A549 treated with DMSO at 1 μM for 4 hours (cell line): ENCODE measurements around the gene TLL2. TPM values are rescaled to one million over a fixed set of nuclear protein-coding genes. Genes with fewer than 3 reads are reported as not detected.

Source experiments
- total RNA-seq: library from RNA; stranded (reverse); fragments of 200-300 nt; extraction: Qiagen RNA extraction; gene quantifications from 5 replicates; pipeline ENCODE4 v1.2.3, GENCODE V29; 2022; ENCODE audit warnings: low read depth

Gene TLL2
- 0.08 to 0.14 TPM (median 0.10 TPM) in 5 replicates for total RNA-seq

DNA sequence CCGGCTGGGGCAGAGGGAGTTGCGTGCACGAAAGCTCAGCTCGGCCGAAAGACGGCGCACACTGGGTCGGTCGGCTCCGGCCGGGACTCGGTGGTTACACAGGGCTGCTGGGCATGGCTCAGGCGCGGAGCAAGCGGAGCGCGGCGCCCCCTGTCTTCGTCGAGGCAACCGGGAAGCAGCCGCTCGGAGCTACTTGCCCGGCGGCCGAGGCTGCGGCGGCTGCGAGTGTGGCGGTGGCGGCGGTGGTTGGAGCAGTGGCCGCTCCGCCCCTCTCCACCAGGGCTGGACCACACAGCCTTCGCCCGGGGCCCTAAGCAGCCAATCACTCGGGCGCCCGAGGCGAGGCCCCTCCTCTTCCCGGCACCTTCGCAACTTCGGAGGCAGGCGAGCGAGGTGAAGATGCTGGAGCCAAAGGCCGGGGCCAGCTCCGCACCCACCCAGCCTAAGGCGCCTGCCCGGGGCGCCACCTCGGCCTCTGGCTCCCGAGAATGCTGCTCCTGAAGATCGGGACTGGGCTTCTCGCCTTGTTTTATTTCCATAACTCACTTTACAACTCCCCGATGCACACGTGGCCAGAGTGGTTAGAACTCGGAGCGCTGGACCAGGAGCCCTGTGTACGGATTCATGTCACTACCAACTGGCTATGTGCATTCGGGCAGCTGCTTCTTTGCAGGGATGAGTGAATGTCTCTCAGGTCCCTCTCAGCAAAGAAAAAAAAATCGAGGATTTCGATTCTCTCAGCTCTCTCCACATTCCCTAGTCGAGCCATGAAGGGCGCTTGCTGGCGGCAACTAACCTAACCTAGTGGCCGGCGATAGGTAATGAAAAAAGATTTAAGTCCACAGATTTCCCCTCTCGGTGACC is at the start of gene TLL2:
Gene TLL2, minus strand, starts transcription at position 229 of the 864 bp plus-strand sequence. CDS start 241 bp downstream, outside the sequence.

DNA sequence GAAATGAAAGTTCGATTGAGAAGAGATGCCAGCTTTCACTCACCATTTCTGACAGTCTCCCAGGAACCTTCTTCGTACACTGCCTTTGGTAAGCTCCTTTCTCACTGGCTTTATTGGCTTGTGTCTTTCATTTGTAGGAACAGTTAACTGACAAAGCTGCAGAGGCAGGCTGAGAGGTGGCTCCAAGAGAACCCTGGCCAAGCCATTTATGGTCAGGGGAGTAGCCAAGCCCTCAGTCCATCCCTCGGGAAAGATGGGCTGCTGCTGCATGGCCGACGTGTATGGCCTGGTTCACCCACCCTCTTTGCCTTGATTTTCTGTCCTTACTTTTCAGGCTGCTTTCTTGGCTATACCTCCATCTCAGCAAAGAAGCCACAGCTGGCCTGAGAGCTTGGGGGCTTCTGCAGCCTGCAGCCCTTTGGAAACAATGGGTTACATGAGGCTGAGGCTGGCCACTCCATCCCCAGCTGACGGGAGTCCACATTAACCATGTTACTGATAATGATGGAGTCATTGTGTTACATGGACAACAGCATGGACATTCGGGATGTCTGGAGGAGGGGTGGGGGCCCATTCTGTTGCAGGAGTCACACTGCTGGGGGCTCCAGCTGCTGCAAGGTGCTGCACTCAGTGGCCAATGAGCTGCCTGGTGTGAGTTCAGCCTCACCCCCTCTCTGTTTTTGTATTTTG is 154.7 kb downstream of the TLL2 start, which contains the start of gene OPALIN:
Gene OPALIN, minus strand, starts transcription at position 152 of the 690 bp plus-strand sequence. Its CDS starts 106 bp downstream, at position 46.

Other genes starting within 250 kb of the TLL2 start
- not detected in 5 replicates for gene BLNK, start 242.4 kb downstream of the TLL2 start, total RNA-seq
- gene DNTT, start 209.5 kb downstream of the TLL2 start, total RNA-seq: not detected in 5 replicates
- not detected in 5 replicates for gene OPALIN, start 154.9 kb downstream of the TLL2 start, total RNA-seq
- gene TM9SF3, start 73.1 kb upstream of the TLL2 start, total RNA-seq: 57.8 to 122 TPM (median 92.9 TPM) in 5 replicates
- 0.62 to 0.92 TPM (median 0.71 TPM) in 5 replicates for gene PIK3AP1, start 206.6 kb upstream of the TLL2 start, total RNA-seq